Stimulated activated CD8-positive, alpha-beta memory T cell treated with anti-CD3 and anti-CD28 coated beads, Interleukin-12 subunit alpha, Interleukin-12 subunit beta, amount 100 ng/mL, for 24 hours (primary cell): ENCODE data around the gene RUNX3.

Experiments
- DNase-seq: peaks from one replicate; pipeline ENCODE4 v3.0.0-alpha.2; 2020; ENCODE audit errors: extremely low read depth

Gene RUNX3

GRCh38 chr1:24886241-24886640 lies 43.8 kb downstream of the RUNX3 start:
- no peak for DNase-seq

- DNase-seq, result no peak
Measured at GRCh38 chr1:24884751-24885150, 45.3 kb downstream of the RUNX3 start.

- no peak for DNase-seq
Measured at GRCh38 chr1:24881034-24881433, 49.0 kb downstream of the RUNX3 start.

- no peak for DNase-seq
Measured at GRCh38 chr1:24878775-24879742, 51.0 kb downstream of the RUNX3 start.

- DNase-seq, result no peak
Measured at GRCh38 chr1:24878045-24878444, 52.0 kb downstream of the RUNX3 start.

- DNase-seq, result no peak
Measured at GRCh38 chr1:24875991-24876506, 54.0 kb downstream of the RUNX3 start.

GRCh38 chr1:24875257-24875656 lies 54.8 kb downstream of the RUNX3 start:
- no peak for DNase-seq

GRCh38 chr1:24874611-24875234 lies 55.4 kb downstream of the RUNX3 start:
- DNase-seq, result no peak

GRCh38 chr1:24874056-24874455 lies 56.0 kb downstream of the RUNX3 start:
- DNase-seq, result no peak

GRCh38 chr1:24873148-24873547 lies 56.9 kb downstream of the RUNX3 start:
- no peak for DNase-seq

- DNase-seq, result no peak
Measured at GRCh38 chr1:24872061-24872850, 57.8 kb downstream of the RUNX3 start.

- DNase-seq, result no peak
Measured at GRCh38 chr1:24871306-24871901, 58.7 kb downstream of the RUNX3 start.

GRCh38 chr1:24870551-24871195 lies 59.4 kb downstream of the RUNX3 start:
- no peak for DNase-seq

GRCh38 chr1:24868016-24868875 lies 61.8 kb downstream of the RUNX3 start:
- no peak for DNase-seq

GRCh38 chr1:24867084-24867870 lies 62.8 kb downstream of the RUNX3 start:
- no peak for DNase-seq

GRCh38 chr1:24866211-24867083 lies 63.6 kb downstream of the RUNX3 start:
- DNase-seq, result no peak

GRCh38 chr1:24865587-24865986 lies 64.5 kb downstream of the RUNX3 start:
- no peak for DNase-seq

GRCh38 chr1:24865168-24865567 lies 64.9 kb downstream of the RUNX3 start:
- DNase-seq, result no peak
